Upper lobe of right lung (tissue), 1 donor: ENCODE measurements around the gene ADCK2. TPM values are rescaled to one million over a fixed set of nuclear protein-coding genes. Genes with fewer than 3 reads are reported as not detected.
A peak's percentile ranks its signal among the peaks of the same experiment; 100 is the strongest.

Experiments
- ATAC-seq: fragments of 200-7000 bp; cut with Tn5 transposase; one replicate; pipeline ENCODE4 v1.9.1; 2020; ENCODE audit warnings: mild to moderate bottlenecking, moderate library complexity
- DNase-seq: peaks from one replicate; pipeline ENCODE4 v3.0.0-alpha.2; 2020
- H3K27ac ChIP-seq: fragments of 200-600 bp; one replicate; pipeline ENCODE4 v1.8.0; 2022
- H3K27me3 ChIP-seq: fragments of 200-600 bp; one replicate; pipeline ENCODE4 v1.8.0; 2022; ENCODE audit warnings: mild to moderate bottlenecking
- H3K36me3 ChIP-seq: fragments of 200-600 bp; one replicate; pipeline ENCODE4 v1.8.0; 2022
- H3K4me1 ChIP-seq: fragments of 200-600 bp; one replicate; pipeline ENCODE4 v1.8.0; 2022
- H3K4me3 ChIP-seq: fragments of 200-600 bp; one replicate; pipeline ENCODE4 v1.8.0; 2022; ENCODE audit warnings: mild to moderate bottlenecking
- H3K9me3 ChIP-seq: fragments of 200-600 bp; one replicate; pipeline ENCODE4 v1.8.0; 2022
- intact Hi-C: fragments of 100-400 bp; cut with DNase I; formaldehyde crosslinking; loops from one replicate; pipeline ENCODE4 v1.11.0; 2022
- total RNA-seq: library from RNA; stranded (reverse); fragmentation: NEBNext Ultra II Directional; extraction: Animal tissue kit (Norgen Biotek cat#: 25700); gene quantifications from one replicate; pipeline ENCODE4 v1.2.1, GENCODE V29; 2021
- TF ChIP-seq, protein P1 (sequence below): fragments of 200-600 bp; IDR thresholded peaks from one replicate; pipeline ENCODE4 v1.8.0; 2022; ENCODE audit warnings: antibody characterized with exemption
- donor health status: DM: no; HTN: yes; CAD: no; lungs with severe emphysema.

The ADCK2 gene
- total RNA-seq, 1 donor from 2014 or later = 18.2 TPM

DNA sequence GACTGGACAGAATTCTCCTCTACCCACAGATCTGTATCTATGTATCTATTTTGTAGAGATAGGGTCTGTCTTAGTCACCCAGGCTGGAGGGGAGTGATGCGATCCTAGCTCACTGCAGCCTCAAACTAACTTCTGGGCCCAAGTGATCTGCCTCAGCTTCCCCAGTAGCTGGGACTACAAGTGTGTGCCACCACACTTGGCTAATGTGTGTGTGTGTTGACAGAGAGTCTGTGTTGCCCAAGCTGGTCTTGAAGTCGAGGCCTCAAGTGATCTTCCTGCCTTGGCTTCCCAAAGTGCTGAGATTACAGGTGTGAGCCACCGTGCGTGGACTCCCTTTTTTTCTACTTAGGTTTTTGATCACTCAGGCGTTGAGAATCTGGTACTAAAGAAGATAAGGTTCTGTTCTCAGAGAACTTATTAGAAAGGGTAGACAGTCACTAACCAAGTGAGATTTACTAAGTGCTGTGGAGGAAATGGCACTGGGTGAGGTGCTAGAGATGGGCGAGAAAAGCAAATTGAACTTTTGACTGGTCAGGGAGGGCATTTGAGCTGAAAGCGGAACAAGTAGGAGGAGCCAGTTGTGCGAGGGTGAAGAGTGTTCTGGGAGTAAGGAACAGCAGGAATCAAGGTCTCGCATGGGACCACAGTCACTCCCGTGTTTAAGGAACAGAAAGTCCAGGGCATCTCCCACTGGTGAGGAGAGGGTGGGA, 41.7 kb downstream of the ADCK2 start:
- no peaks in the 10 kb centered on the region for H3K9me3 ChIP-seq
- no peak for ATAC-seq

DNA sequence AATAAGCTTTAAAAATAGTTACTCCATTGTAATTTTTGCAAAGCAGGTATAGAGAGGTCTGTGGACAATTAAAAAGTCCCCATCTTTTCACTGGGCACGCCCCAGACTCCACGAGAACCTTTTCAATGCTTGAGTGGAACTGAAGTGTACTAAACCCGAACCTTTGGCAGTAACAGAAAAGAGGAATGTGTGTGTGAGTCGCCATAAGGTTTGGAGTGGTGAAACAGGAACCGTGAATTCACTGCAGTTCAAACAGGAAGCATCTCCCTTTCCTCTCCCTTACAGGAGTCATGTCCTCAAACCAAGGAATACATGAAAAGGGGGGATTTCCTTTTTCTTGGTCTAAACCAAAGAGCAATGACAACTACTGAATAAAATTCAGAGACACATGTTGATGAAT, 47.0 kb downstream of the ADCK2 start:
- intact Hi-C loops = no loop called here
- Histone ChIP-seq H3K9me3 (no peaks in the 10 kb centered on the region), H3K4me1 (peaks cover 11% of the 10 kb centered on the region)

More for the DNA sequence above, 41.7 kb downstream of the ADCK2 start:
- H3K27me3 ChIP-seq = no peaks in the 10 kb centered on the region
- TF ChIP-seq, protein P1, sequence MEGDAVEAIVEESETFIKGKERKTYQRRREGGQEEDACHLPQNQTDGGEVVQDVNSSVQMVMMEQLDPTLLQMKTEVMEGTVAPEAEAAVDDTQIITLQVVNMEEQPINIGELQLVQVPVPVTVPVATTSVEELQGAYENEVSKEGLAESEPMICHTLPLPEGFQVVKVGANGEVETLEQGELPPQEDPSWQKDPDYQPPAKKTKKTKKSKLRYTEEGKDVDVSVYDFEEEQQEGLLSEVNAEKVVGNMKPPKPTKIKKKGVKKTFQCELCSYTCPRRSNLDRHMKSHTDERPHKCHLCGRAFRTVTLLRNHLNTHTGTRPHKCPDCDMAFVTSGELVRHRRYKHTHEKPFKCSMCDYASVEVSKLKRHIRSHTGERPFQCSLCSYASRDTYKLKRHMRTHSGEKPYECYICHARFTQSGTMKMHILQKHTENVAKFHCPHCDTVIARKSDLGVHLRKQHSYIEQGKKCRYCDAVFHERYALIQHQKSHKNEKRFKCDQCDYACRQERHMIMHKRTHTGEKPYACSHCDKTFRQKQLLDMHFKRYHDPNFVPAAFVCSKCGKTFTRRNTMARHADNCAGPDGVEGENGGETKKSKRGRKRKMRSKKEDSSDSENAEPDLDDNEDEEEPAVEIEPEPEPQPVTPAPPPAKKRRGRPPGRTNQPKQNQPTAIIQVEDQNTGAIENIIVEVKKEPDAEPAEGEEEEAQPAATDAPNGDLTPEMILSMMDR = no peak
- H3K4me1 ChIP-seq = peaks cover 2% of the 10 kb centered on the region
- no peak overlapping the region for H3K27ac ChIP-seq
- no peaks in the 10 kb centered on the region for H3K36me3 ChIP-seq
- intact Hi-C loops = no loop called here
- H3K4me3 ChIP-seq = no peak overlapping the region
- DNase-seq = no peak

DNA sequence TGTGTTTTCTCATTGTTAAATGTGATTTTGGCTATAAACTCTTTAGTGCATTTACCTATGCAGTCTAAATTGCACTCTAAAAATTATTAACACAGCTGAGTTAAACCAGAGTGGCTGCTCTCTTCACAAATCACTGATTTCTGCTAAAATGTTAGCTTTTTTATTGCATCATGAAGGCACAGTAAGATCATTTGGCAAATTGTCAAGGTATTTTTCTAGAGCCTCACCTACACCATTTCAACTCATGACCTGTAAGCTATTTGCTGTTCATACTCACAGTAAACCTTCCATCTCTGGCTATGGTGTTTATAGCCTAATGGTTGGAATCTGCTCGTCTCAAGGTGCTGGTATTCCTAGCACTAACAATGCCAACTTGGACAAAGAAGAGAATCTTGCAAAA, 49.5 kb downstream of the ADCK2 start:
- Histone ChIP-seq H3K36me3 (peaks cover 8% of the 10 kb centered on the region), H3K9me3 (no peaks in the 10 kb centered on the region), H3K27ac (no peak overlapping the region), H3K4me3 (no peak overlapping the region), H3K27me3 (no peaks in the 10 kb centered on the region), H3K4me1 (peaks cover 11% of the 10 kb centered on the region)
- TF ChIP-seq, protein P1 = no peak
- DNase-seq = no peak
- intact Hi-C loops = no loop called here
- peak; percentile 43 for ATAC-seq

More for the DNA sequence above, 47.0 kb downstream of the ADCK2 start:
- ATAC-seq (peak; percentile 90), DNase-seq (no peak)
- no peaks in the 10 kb centered on the region for H3K36me3 ChIP-seq
- no peak overlapping the region for H3K27ac ChIP-seq
- TF ChIP-seq, protein P1 = no peak
- H3K27me3 ChIP-seq = no peaks in the 10 kb centered on the region
- no peak overlapping the region for H3K4me3 ChIP-seq

DNA sequence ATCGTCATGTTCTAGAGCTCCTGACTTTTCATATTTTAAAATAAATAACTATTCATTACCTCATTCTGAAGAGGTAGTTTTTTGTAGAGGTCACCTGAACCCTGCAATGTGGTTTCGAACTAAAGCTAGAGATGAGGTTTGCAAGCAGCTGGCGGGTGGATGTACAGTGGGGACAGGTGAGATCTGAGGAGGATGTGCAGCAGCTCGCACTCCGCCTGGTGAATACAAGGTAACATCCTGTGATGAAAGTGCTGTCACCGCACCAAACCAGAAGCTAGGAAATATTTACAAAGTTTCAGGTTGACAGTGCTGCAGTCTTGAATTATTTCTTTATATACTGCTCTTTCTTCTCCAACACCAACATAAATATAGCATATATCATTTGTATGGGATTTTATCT, 50.3 kb downstream of the ADCK2 start:
- DNase-seq (no peak), ATAC-seq (no peak)
- peaks cover 8% of the 10 kb centered on the region for H3K36me3 ChIP-seq
- no peak overlapping the region for H3K27ac ChIP-seq
- peaks cover 11% of the 10 kb centered on the region for H3K4me1 ChIP-seq
- intact Hi-C loops = no loop called here
- H3K9me3 ChIP-seq = no peaks in the 10 kb centered on the region
- no peaks in the 10 kb centered on the region for H3K27me3 ChIP-seq
- H3K4me3 ChIP-seq = no peak overlapping the region
- TF ChIP-seq, protein P1 = no peak

DNA sequence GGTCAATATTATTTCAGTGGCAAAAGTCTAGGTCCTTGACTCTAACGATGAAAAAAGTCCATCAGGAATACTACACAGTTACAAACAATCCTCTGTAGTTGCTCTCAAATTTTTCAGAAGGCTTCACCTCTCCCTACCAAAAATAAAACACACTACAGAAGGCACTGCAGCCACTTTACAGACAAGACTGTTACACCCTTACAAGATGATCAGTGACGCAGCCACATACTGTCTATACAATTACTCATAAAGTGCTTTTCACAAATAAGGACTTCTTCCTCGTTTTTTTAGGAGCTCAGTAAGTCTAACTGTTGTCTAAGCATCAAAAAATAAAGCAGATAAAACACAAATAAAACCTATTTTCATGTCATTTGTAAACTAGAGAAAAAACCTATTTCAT, 50.8 kb downstream of the ADCK2 start:
- Histone ChIP-seq H3K4me3 (no peak overlapping the region), H3K27ac (no peak overlapping the region), H3K36me3 (peaks cover 8% of the 10 kb centered on the region), H3K27me3 (no peaks in the 10 kb centered on the region), H3K4me1 (peaks cover 11% of the 10 kb centered on the region), H3K9me3 (no peaks in the 10 kb centered on the region)
- no peak for DNase-seq
- ATAC-seq = no peak
- intact Hi-C loops = no loop called here
- TF ChIP-seq, protein P1 = no peak

DNA sequence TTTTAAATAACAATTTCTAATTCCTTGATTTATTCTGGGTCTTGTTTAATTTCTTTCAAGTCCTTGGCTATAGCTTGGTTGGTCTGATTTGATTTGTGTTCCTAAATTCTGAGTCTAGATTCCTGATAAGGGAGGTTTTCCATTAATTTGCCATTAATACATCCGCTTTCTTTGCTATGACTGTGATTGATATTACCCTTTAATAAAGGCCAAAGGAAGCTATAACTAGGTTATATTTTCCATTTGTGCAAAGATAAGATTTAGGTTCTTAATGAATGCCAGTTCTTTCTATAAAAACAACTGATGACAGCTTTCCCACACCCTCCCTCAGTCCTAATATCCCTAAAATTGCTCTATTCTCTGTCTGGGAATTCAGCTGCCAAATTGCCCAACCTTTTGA, 52.0 kb downstream of the ADCK2 start:
- ATAC-seq = no peak
- Histone ChIP-seq H3K4me3 (no peak overlapping the region), H3K27ac (no peak overlapping the region), H3K4me1 (peaks cover 6% of the 10 kb centered on the region), H3K36me3 (peaks cover 8% of the 10 kb centered on the region), H3K9me3 (no peaks in the 10 kb centered on the region), H3K27me3 (no peaks in the 10 kb centered on the region)
- DNase-seq = no peak
- intact Hi-C loops = no loop called here
- TF ChIP-seq, protein P1 = no peak
